GM08714 (cell line): ENCODE measurements around the gene RBFOX1.

Experiments used
- H3K4me3 ChIP-seq: fragments of 200-500 bp; sonication (Bioruptor generic); 2 replicates; pipeline ENCODE4 v1.5.1; 2014; ENCODE audit warnings: mild to moderate bottlenecking, low read length, inconsistent platforms
- ZNF274 ChIP-seq: IDR thresholded peaks from 2 replicates; pipeline ENCODE4 v1.6.1; 2012; ENCODE audit warnings: mild to moderate bottlenecking, low read depth, low read length

Gene RBFOX1

GRCh38 chr16:7605812-7606211 is 273.2 kb downstream of the RBFOX1 start:
- no peak for TF ChIP-seq ZNF274
- no peak overlapping the region for H3K4me3 ChIP-seq

- TF ChIP-seq ZNF274, result no peak
- H3K4me3 ChIP-seq, result no peak overlapping the region
Observed at GRCh38 chr16:7612671-7613070, 280.0 kb downstream of the RBFOX1 start.

GRCh38 chr16:7613518-7613917 is 280.9 kb downstream of the RBFOX1 start:
- no peak for TF ChIP-seq ZNF274
- H3K4me3 ChIP-seq, result no peak overlapping the region

GRCh38 chr16:7614021-7614795 is 281.6 kb downstream of the RBFOX1 start:
- TF ChIP-seq ZNF274, result no peak
- no peak overlapping the region for H3K4me3 ChIP-seq

GRCh38 chr16:7615565-7615964 is 282.9 kb downstream of the RBFOX1 start:
- no peak for TF ChIP-seq ZNF274
- H3K4me3 ChIP-seq, result no peak overlapping the region

- no peak for TF ChIP-seq ZNF274
- H3K4me3 ChIP-seq, result no peak overlapping the region
Observed at GRCh38 chr16:7624871-7625766, 292.5 kb downstream of the RBFOX1 start.

GRCh38 chr16:7628981-7629380 is 296.3 kb downstream of the RBFOX1 start:
- no peak for TF ChIP-seq ZNF274
- H3K4me3 ChIP-seq, result no peak overlapping the region

- no peak overlapping the region for H3K4me3 ChIP-seq
- no peak for TF ChIP-seq ZNF274
Observed at GRCh38 chr16:7629571-7629970, 296.9 kb downstream of the RBFOX1 start.

- no peak overlapping the region for H3K4me3 ChIP-seq
- TF ChIP-seq ZNF274, result no peak
Observed at GRCh38 chr16:7637446-7637845, 304.8 kb downstream of the RBFOX1 start.

GRCh38 chr16:7638306-7638705 is 305.7 kb downstream of the RBFOX1 start:
- TF ChIP-seq ZNF274, result no peak
- H3K4me3 ChIP-seq, result no peak overlapping the region

- no peak for TF ChIP-seq ZNF274
- no peak overlapping the region for H3K4me3 ChIP-seq
Observed at GRCh38 chr16:7640334-7640733, 307.7 kb downstream of the RBFOX1 start.

GRCh38 chr16:7644176-7644575 is 311.5 kb downstream of the RBFOX1 start:
- TF ChIP-seq ZNF274, result no peak

GRCh38 chr16:7644811-7645210 is 312.2 kb downstream of the RBFOX1 start:
- no peak overlapping the region for H3K4me3 ChIP-seq
- TF ChIP-seq ZNF274, result no peak

More at GRCh38 chr16:7644176-7644575, 311.5 kb downstream of the RBFOX1 start:
- no peak overlapping the region for H3K4me3 ChIP-seq

- TF ChIP-seq ZNF274, result no peak
- H3K4me3 ChIP-seq, result no peak overlapping the region
Observed at GRCh38 chr16:7646821-7647500, 314.3 kb downstream of the RBFOX1 start.
